Pancreas (tissue), 10 donors: Measurements from ENCODE around the gene SPACA4. TPM values are rescaled to one million over a fixed set of nuclear protein-coding genes. Genes with fewer than 3 reads are reported as not detected.

Source experiments
- ATAC-seq, 4 donors: fragments of 200-7000 bp; cut with Tn5 transposase; one replicate each; pipeline versions ENCODE4 v1.8.0 to v1.9.1; 2020; ENCODE audit warnings: mild to moderate bottlenecking in 4 of 4, moderate library complexity in 4 of 4
- DNase-seq, 6 donors: peaks; one replicate each; pipeline ENCODE4 v3.0.0-alpha.2; 2020
- FAIRE-seq: peaks from 2 replicates; lab custom pipeline; 2012; peaks lifted over from hg19 to GRCh38; lab: Jason Lieb, UNC
- H3K27ac ChIP-seq, 4 donors: fragments of 200-600 bp; sonication (generic); 1 replicate in 3 of 4; 2 replicates in 1 of 4; pipeline versions ENCODE4 v1.5.0 to v1.8.0; 2020
- H3K27me3 ChIP-seq, 4 donors: fragments of 200-600 bp; one replicate each; pipeline ENCODE4 v1.8.0; 2021
- H3K36me3 ChIP-seq, 3 donors: fragments of 200-600 bp; sonication (generic) in 1 of 3; one replicate each; pipeline versions ENCODE4 v1.5.0 to v1.8.0; 2020 to 2021
- H3K4me1 ChIP-seq, 3 donors: fragments of 200-600 bp; one replicate each; pipeline ENCODE4 v1.8.0; 2021
- H3K4me3 ChIP-seq, 4 donors: fragments of 200-600 bp; sonication (generic) in 2 of 4; one replicate each; pipeline versions ENCODE4 v1.5.0 to v1.8.0; 2020 to 2021
- H3K9me3 ChIP-seq, 4 donors: fragments of 200-600 bp; one replicate each; pipeline ENCODE4 v1.8.0; 2021
- WGBS, 2 donors: extraction: QIAGEN DNeasy Blood & Tissue Kit; methylation state at CpG; one replicate each; pipeline ENCODE4 v1.1.7; 2013; 5-methylcytosine and 5-hydroxymethylcytosine counted together
- intact Hi-C, 3 donors: fragments of 100-400 bp; cut with DNase I; formaldehyde crosslinking; loops; one replicate each; pipeline versions ENCODE4 v1.11.1 to v1.14.2; 2022
- polyA plus RNA-seq, 2 donors: library from polyadenylated mRNA; stranded (reverse); fragments of 200-250 nt; gene quantifications; one replicate each; pipeline ENCODE4 v1.2.3, GENCODE V29; 2013
- total RNA-seq, 6 donors: library from RNA; stranded (reverse); fragmentation: NEBNext Ultra II Directional in 4 of 6; extraction: Animal tissue kit (Norgen Biotek cat#: 25700) in 4 of 6; gene quantifications; one replicate each; pipeline versions ENCODE4 v1.2.1 to v1.2.4, GENCODE V29; 2021 to 2023
- TF ChIP-seq, protein P1 (sequence below), 4 donors: fragments of 200-600 bp; sonication (generic) in 3 of 4; IDR thresholded peaks; one replicate each; pipeline versions ENCODE4 v1.5.0 to v1.8.0; 2021; ENCODE audit warnings: antibody characterized with exemption in 4 of 4
- donor health status: healthy with polysubstance abuse.
- donor health status: DM: no; HTN: no; CAD: no; lungs with moderate emphysema.
- donor health status: DM: no; HTN: no; CAD: no.
- donor health status: control.
- donor health status: control.
- donor health status: Bipolar disorder and iron deficiency.
- donor health status: DM: yes; HTN: yes; CAD: no.
- donor health status: DM: no; HTN: no; CAD: no.
- donor health status: DM: no; HTN: no; CAD: no.
- donor health status: DM: yes; HTN: yes; CAD: no.

The SPACA4 gene
- total and polyA plus RNA-seq, 8 donors, result 0.12 TPM; not detected in 7

DNA sequence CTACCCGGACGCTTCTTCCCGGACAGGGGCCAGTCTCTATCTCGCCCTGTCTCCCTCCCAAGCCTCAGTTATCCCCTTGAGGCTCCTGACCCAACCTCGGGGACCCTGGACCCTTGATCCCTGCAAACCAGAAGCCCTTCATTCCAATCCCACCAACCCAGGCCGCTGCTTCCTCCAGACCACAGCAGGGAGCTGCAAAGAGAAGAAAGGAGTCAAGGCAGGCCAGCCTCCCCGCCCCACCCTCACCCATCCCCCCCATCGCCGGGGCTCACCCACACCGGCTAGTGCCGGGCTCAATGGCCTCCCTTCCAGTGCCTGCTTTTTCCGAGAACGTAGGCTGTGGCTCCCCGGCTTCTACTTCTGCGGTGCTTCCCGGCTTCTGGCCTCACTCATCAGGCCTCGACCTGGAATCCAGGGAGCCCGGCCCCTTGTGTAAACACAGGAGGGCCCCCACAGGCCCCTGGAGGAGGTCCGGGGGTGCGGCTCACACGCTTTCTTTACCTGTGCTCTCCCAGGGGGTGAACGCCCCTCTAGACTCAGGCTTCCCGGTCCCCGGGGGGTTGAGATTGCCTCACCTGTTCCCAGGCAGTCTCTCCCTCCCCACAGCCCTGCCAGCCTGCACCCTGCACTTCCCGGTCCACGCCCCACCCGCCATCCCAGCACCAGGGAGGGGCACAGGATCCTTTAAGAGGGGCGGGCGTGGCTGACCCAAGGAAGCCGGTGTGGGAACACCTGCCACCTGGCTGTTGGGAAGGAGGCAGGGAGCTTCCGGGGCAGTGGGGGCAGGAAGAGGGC, 8.1 kb downstream of the SPACA4 start, which contains the start of gene FAM83E:
TSS of gene FAM83E (minus strand) at position 641 of the 795 bp plus-strand sequence. CDS start 1,704 bp downstream, outside the sequence.
- FAIRE-seq, result no peak

DNA sequence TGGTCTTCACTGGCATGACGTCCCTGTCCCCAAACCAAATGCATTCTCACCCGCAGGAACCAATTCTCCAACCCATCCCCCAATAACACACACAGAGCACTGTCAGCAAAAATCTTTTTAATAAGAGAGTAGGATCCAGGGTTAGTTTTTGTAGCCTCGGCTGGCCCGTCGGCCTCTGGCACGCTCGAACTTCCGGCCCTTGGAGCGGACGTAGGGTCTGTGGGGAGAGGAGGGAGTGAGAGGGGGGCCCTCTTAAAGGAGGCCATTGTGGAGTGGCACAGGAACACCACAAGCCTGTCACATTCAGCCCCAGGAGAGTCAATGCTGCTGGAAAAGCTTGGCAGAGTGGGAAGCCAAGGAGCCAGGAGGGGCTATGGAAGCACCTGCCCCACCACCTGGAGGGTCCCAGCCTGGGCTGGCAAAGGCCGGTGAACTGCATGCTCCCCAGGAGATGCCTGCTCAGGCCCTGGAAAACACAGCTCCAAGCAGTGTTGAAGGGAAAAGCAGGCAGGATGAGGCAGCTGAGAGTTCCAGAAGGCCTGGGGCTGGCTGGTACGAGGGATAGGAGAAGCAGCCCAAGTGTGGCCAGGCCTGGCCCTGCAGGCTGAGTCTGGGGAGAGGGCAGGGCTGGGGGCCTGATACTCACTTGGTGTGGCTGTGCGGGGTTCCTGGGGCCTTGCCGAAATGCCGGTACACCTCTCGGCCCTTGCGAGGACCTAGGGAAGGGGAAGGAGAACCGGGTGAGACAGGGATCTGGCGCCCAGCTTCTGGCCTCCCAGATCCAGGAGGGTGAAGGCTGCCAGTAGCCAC, 8.9 kb downstream of the SPACA4 start:
- Histone ChIP-seq H3K27ac (peak overlapping the region in 1 of 4 donors; percentile 15), H3K4me3 (no peak overlapping the region), H3K36me3 (peaks cover 0 to 24% (median 22%) of the 10 kb centered on the region in 3 donors), H3K27me3 (no peaks in the 10 kb centered on the region), H3K4me1 (peaks cover 8 to 22% (median 12%) of the 10 kb centered on the region in 3 donors), H3K9me3 (no peaks in the 10 kb centered on the region)
- ATAC-seq (no peak), FAIRE-seq (no peak), DNase-seq (peak in 1 of 6 donors; percentile 80)
- 81% methylated on average over 19 of the region's 19 CpGs for WGBS, 2 donors
- TF ChIP-seq, protein P1, sequence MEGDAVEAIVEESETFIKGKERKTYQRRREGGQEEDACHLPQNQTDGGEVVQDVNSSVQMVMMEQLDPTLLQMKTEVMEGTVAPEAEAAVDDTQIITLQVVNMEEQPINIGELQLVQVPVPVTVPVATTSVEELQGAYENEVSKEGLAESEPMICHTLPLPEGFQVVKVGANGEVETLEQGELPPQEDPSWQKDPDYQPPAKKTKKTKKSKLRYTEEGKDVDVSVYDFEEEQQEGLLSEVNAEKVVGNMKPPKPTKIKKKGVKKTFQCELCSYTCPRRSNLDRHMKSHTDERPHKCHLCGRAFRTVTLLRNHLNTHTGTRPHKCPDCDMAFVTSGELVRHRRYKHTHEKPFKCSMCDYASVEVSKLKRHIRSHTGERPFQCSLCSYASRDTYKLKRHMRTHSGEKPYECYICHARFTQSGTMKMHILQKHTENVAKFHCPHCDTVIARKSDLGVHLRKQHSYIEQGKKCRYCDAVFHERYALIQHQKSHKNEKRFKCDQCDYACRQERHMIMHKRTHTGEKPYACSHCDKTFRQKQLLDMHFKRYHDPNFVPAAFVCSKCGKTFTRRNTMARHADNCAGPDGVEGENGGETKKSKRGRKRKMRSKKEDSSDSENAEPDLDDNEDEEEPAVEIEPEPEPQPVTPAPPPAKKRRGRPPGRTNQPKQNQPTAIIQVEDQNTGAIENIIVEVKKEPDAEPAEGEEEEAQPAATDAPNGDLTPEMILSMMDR (IDR thresholded peaks at IDR 0.05), result no peak
- intact Hi-C loops, result no loop called here

More for the DNA sequence above, 8.1 kb downstream of the SPACA4 start, which contains the start of gene FAM83E:
- H3K4me1 ChIP-seq, result peaks cover 8 to 14% (median 12%) of the 10 kb centered on the region in 3 donors
- intact Hi-C loops, result no loop called here
- WGBS, 2 donors, result 46 to 50% methylated on average over 31 of the region's 31 CpGs
- no peaks in the 10 kb centered on the region for H3K9me3 ChIP-seq
- TF ChIP-seq, protein P1 (IDR thresholded peaks at IDR 0.05), result no peak
- no peaks in the 10 kb centered on the region for H3K27me3 ChIP-seq
- ATAC-seq (peak in 2 of 4 donors; percentile 1 to 5), DNase-seq (peak in 5 of 6 donors; percentile 48 to 86 (median 65))
- H3K4me3 ChIP-seq, result no peak within 1 kb of the TSS
- peaks cover 0 to 24% (median 22%) of the 10 kb centered on the region in 3 donors for H3K36me3 ChIP-seq
- peak within 1 kb of the TSS in 1 of 4 donors; percentile 15 for H3K27ac ChIP-seq

DNA sequence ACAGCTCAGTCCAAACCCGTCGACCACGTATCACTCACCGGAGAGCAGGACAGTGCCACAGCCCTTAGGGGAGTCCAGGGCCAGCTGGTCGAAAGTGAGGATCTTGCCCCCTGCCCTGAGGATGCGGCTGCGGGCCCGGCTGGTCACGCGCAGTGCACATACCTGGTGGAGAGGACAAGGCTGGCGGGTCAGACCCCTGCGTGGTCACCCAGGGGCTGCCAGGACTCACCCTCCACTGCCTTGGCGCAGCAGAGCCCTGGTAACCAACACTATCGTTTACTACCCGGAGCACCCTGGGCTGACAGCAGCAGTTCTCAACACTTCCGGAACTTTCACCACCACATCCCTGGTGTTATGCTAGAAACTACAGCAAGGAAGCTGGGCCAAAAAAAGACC, 9.5 kb downstream of the SPACA4 start:
- DNase-seq (peak in 2 of 6 donors; percentile 36 to 48), ATAC-seq (no peak), FAIRE-seq (no peak)
- 79 to 85% methylated on average over 15 to 16 of the region's 16 CpGs for whole genome bisulfite sequencing, 2 donors
- H3K36me3 ChIP-seq, result peaks cover 0 to 24% (median 22%) of the 10 kb centered on the region in 3 donors
- H3K27me3 ChIP-seq, result no peaks in the 10 kb centered on the region
- H3K4me1 ChIP-seq, result peaks cover 8 to 22% (median 12%) of the 10 kb centered on the region in 3 donors
- intact Hi-C loops, result no loop called here
- H3K9me3 ChIP-seq, result no peaks in the 10 kb centered on the region
- no peak overlapping the region for H3K27ac ChIP-seq
- no peak overlapping the region for H3K4me3 ChIP-seq
- TF ChIP-seq, protein P1 (IDR thresholded peaks at IDR 0.05), result no peak

DNA sequence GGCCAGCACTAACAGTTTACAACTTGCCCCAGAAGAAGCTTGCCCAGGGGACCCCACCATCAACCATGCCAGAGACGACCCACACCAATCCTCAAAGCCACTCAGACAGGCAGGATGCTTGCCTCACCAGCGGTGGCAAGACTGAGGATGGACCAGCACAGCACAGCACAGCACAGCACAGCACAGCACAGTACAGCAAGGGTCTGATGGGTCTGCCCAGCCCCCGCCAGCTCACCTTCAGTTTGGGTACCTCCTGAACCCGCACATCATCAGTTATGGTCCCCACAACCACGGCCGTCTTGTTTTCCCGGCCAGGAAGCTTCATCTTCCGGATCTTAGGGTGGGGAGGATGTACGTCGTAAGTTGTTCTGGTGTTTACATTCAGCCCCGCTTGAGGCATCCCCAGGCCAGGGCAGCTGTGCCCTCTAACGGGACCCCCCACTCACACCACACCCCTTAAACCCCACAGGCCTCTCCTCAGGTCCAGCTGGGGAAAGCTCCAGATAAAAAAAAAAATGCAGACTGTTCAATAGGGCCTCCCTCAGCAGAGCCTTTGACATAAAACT, 10.0 kb downstream of the SPACA4 start:
- WGBS, 2 donors, result 75 to 76% methylated on average over 12 of the region's 12 CpGs
- peak in 2 of 6 donors; percentile 40 to 71 for DNase-seq
- H3K4me3 ChIP-seq, result peak overlapping the region in 1 of 4 donors; percentile 68
- intact Hi-C loops, result no loop called here
- no peak for ATAC-seq
- TF ChIP-seq, protein P1 (IDR thresholded peaks at IDR 0.05), result no peak
- no peak for FAIRE-seq
- peaks cover 0 to 24% (median 22%) of the 10 kb centered on the region in 3 donors for H3K36me3 ChIP-seq
- H3K4me1 ChIP-seq, result peaks cover 8 to 22% (median 12%) of the 10 kb centered on the region in 3 donors
- no peak overlapping the region for H3K27ac ChIP-seq
- H3K27me3 ChIP-seq, result no peaks in the 10 kb centered on the region
- no peaks in the 10 kb centered on the region for H3K9me3 ChIP-seq
